CD14-positive monocyte (primary cell): Measurements from ENCODE around the gene COL4A4. TPM values are rescaled to one million over a fixed set of nuclear protein-coding genes. Genes with fewer than 3 reads are reported as not detected.

Source experiments
- DNase-seq, 3 donors: peaks; one replicate each; pipeline ENCODE4 v3.0.0-alpha.2; 2011 to 2022
- H2AFZ ChIP-seq: 2 replicates; pipeline ENCODE4 v1.6.0; 2012; ENCODE audit warnings: mild to moderate bottlenecking, low read depth, low read length, inconsistent platforms; ENCODE audit not compliant: insufficient read depth, poor library complexity, severe bottlenecking
- H3K27ac ChIP-seq, 2 donors: 1 replicate in 1 of 2; 2 replicates in 1 of 2; pipeline ENCODE4 v1.5.1; 2012 to 2013; ENCODE audit warnings: low read length in 2 of 2, control low read depth in 1 of 2, inconsistent platforms in 1 of 2, low read depth in 1 of 2, mild to moderate bottlenecking in 1 of 2
- H3K27me3 ChIP-seq, 2 donors: one replicate each; pipeline versions ENCODE4 v1.6.0 to v1.6.1; 2011 to 2013; ENCODE audit warnings: low read length in 2 of 2; ENCODE audit not compliant: control insufficient read depth in 2 of 2, insufficient read depth in 2 of 2
- H3K36me3 ChIP-seq, 2 donors: replicated peaks in 1 of 2; 1 replicate in 1 of 2; 2 replicates in 1 of 2; pipeline versions ENCODE4 v1.5.1 to v1.6.1; 2012 to 2013; ENCODE audit warnings: low read length in 2 of 2, control low read depth in 1 of 2, inconsistent platforms in 1 of 2, mild to moderate bottlenecking in 1 of 2; ENCODE audit not compliant: insufficient read depth in 2 of 2, control insufficient read depth in 1 of 2
- H3K4me1 ChIP-seq, 2 donors: 1 replicate in 1 of 2; 2 replicates in 1 of 2; pipeline versions ENCODE4 v1.5.1 to v1.6.1; 2012 to 2013; ENCODE audit warnings: low read length in 2 of 2, control low read depth in 1 of 2, inconsistent platforms in 1 of 2, mild to moderate bottlenecking in 1 of 2, moderate library complexity in 1 of 2; ENCODE audit not compliant: insufficient read depth in 2 of 2, control insufficient read depth in 1 of 2
- H3K4me2 ChIP-seq: replicated peaks from 2 replicates; pipeline ENCODE3; 2012; ENCODE audit warnings: low read length, moderate library complexity, mild to moderate bottlenecking; ENCODE audit not compliant: poor library complexity, severe bottlenecking; ENCODE audit errors: extremely low read depth
- H3K4me3 ChIP-seq, 3 experiments: fragments of 200-600 bp in 1 of 3; sonication (generic) in 1 of 3; replicated peaks in 1 of 3; 1 replicate in 2 of 3; 2 replicates in 1 of 3; pipeline ENCODE4 v1.5.1; 2011 to 2013; ENCODE audit warnings: low read length in 3 of 3, mild to moderate bottlenecking in 3 of 3, control low read depth in 2 of 3, low read depth in 2 of 3, inconsistent platforms in 1 of 3, moderate library complexity in 1 of 3
- H3K79me2 ChIP-seq: 2 replicates; pipeline ENCODE4 v1.6.0; 2012; ENCODE audit warnings: mild to moderate bottlenecking, control low read depth, inconsistent platforms, low read length, moderate library complexity; ENCODE audit not compliant: insufficient read depth
- H3K9ac ChIP-seq: 2 replicates; pipeline ENCODE4 v1.6.0; 2017; ENCODE audit warnings: low read length, mild to moderate bottlenecking; ENCODE audit not compliant: insufficient read depth, poor library complexity, severe bottlenecking
- H3K9me3 ChIP-seq, 2 donors: replicated peaks in 1 of 2; 1 replicate in 1 of 2; 2 replicates in 1 of 2; pipeline versions ENCODE4 v1.5.1 to v1.6.1; 2012 to 2013; ENCODE audit warnings: low read length in 2 of 2, control low read depth in 1 of 2; ENCODE audit not compliant: control insufficient read depth in 1 of 2, insufficient read depth in 1 of 2
- H4K20me1 ChIP-seq: 2 replicates; pipeline ENCODE4 v1.6.0; 2012; ENCODE audit warnings: mild to moderate bottlenecking, low read length, control low read depth, moderate library complexity; ENCODE audit not compliant: insufficient read depth
- H3K27ac Mint-ChIP-seq, 7 donors: one replicate each; pipeline ENCODE4 v1.8.0; 2020; ENCODE audit warnings: mild to moderate bottlenecking in 7 of 7, mixed read lengths in 7 of 7, moderate library complexity in 6 of 7, inconsistent platforms in 2 of 7
- H3K27me3 Mint-ChIP-seq, 3 donors: one replicate each; pipeline ENCODE4 v1.8.0; 2021 to 2022; ENCODE audit warnings: low read depth in 3 of 3, mild to moderate bottlenecking in 3 of 3, mixed read lengths in 3 of 3, moderate library complexity in 3 of 3, inconsistent platforms in 1 of 3
- H3K36me3 Mint-ChIP-seq, 2 donors: one replicate each; pipeline ENCODE4 v1.8.0; 2020; ENCODE audit warnings: mixed read lengths in 2 of 2, inconsistent platforms in 1 of 2, mild to moderate bottlenecking in 1 of 2
- H3K4me1 Mint-ChIP-seq: one replicate; pipeline ENCODE4 v1.8.0; 2020; ENCODE audit warnings: mild to moderate bottlenecking, mixed read lengths
- H3K4me3 Mint-ChIP-seq, 2 donors: one replicate each; pipeline ENCODE4 v1.8.0; 2020; ENCODE audit warnings: mild to moderate bottlenecking in 2 of 2, mixed read lengths in 2 of 2, moderate library complexity in 1 of 2
- H3K9me3 Mint-ChIP-seq, 7 donors: one replicate each; pipeline ENCODE4 v1.8.0; 2020 to 2022; ENCODE audit warnings: mixed read lengths in 7 of 7, mild to moderate bottlenecking in 6 of 7, moderate library complexity in 6 of 7, inconsistent platforms in 2 of 7
- WGBS: methylation state at CpG from one replicate; pipeline ENCODE4 v1.1.5; 2013; ENCODE audit warnings: missing lambda C conversion rate; ENCODE audit not compliant: insufficient coverage; 5-methylcytosine and 5-hydroxymethylcytosine counted together
- intact Hi-C, 2 donors: fragments of 100-400 bp; cut with micrococcal nuclease; formaldehyde crosslinking; loops; one replicate each; pipeline versions ENCODE4 v1.15.0 to v1.15.1; 2023
- polyA plus RNA-seq, 3 donors: library from polyadenylated mRNA; depleted of rRNA in 1 of 3; unstranded in 2 of 3; stranded (reverse) in 1 of 3; fragments of 300-500 nt in 2 of 3; fragments of >200 nt in 1 of 3; fragmentation: Illumina TruSeq in 2 of 3; gene quantifications; 1 replicate in 2 of 3; 2 replicates in 1 of 3; pipeline ENCODE4 v1.2.3, GENCODE V29; 2012 to 2021
- TF ChIP-seq, protein P1 (sequence below): fragments of 200-600 bp; IDR thresholded peaks from one replicate; pipeline ENCODE4 v1.8.0; 2022; ENCODE audit warnings: antibody characterized with exemption, mild to moderate bottlenecking

Gene COL4A4
- polyA plus RNA-seq, 3 donors: 0.03 TPM; not detected in 2

DNA sequence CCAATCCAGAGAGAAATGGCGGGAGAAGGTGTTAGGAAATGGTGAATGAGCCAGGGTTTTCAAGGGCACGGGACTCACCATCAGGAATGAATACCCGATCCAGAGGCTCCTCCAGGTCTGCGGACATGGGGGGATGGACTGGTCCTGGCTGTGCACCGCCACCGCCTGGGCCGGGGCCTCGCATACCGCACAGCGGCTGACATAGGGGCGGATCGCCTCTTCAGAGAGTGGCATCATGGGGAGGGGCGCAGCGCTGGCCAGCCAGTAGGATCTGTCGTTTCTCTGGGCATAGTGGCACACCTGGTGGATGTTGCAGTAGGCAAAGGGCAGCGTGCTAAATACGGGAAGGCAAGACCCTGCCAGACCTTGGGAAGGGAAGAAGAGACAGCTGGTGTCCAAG, 156.1 kb downstream of the COL4A4 start:
- no peaks in the 10 kb centered on the region for H3K27me3 ChIP-seq
- no peaks in the 10 kb centered on the region for H3K36me3 ChIP-seq
- H3K9me3 Mint-ChIP-seq: peaks cover 0 to 6% (median 0%) of the 10 kb centered on the region in 7 donors
- no peak overlapping the region for H3K27ac Mint-ChIP-seq
- H3K4me3 Mint-ChIP-seq: no peak overlapping the region
- H4K20me1 ChIP-seq: no peaks in the 10 kb centered on the region
- no peaks in the 10 kb centered on the region for H3K4me1 Mint-ChIP-seq
- H3K4me2 ChIP-seq: no peak overlapping the region
- no peak overlapping the region for H3K27ac ChIP-seq
- H3K4me1 ChIP-seq: no peaks in the 10 kb centered on the region
- no peaks in the 10 kb centered on the region for H3K36me3 Mint-ChIP-seq
- no peaks in the 10 kb centered on the region for H3K9me3 ChIP-seq
- H2AFZ ChIP-seq: no peak overlapping the region
- H3K27me3 Mint-ChIP-seq: peaks cover 4 to 7% (median 6%) of the 10 kb centered on the region in 3 donors
- no peaks in the 10 kb centered on the region for H3K79me2 ChIP-seq
- WGBS: 97% methylated on average over 17 of the region's 17 CpGs
- no peak for DNase-seq
- H3K4me3 ChIP-seq: no peak overlapping the region
- TF ChIP-seq, protein P1, sequence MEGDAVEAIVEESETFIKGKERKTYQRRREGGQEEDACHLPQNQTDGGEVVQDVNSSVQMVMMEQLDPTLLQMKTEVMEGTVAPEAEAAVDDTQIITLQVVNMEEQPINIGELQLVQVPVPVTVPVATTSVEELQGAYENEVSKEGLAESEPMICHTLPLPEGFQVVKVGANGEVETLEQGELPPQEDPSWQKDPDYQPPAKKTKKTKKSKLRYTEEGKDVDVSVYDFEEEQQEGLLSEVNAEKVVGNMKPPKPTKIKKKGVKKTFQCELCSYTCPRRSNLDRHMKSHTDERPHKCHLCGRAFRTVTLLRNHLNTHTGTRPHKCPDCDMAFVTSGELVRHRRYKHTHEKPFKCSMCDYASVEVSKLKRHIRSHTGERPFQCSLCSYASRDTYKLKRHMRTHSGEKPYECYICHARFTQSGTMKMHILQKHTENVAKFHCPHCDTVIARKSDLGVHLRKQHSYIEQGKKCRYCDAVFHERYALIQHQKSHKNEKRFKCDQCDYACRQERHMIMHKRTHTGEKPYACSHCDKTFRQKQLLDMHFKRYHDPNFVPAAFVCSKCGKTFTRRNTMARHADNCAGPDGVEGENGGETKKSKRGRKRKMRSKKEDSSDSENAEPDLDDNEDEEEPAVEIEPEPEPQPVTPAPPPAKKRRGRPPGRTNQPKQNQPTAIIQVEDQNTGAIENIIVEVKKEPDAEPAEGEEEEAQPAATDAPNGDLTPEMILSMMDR: no peak
- H3K9ac ChIP-seq: no peak overlapping the region
- intact Hi-C loops: no loop called here

DNA sequence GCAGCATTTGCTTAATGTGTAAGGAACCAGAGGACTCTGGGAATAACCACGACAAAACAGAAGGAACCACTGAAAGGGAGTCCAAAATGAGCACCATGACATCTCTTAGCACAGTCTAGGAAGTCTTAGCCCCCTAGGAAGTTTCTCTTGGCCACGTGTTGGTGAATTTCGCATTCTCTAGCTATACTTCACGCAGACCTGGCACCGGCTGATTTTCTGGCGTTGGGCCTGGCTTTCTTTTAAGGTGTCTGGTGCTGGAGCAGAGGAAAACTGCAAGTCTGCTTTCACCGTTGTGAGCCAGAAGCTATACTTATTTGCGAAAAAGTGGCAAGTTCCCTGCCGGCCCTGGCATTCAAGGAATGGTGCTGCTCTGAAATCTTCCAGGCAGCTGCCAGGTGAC, 156.9 kb downstream of the COL4A4 start:
- no peak overlapping the region for H2AFZ ChIP-seq
- H3K9ac ChIP-seq: no peak overlapping the region
- H3K4me3 ChIP-seq: no peak overlapping the region
- no peak overlapping the region for H3K27ac Mint-ChIP-seq
- intact Hi-C loops: no loop called here
- H3K36me3 ChIP-seq: no peaks in the 10 kb centered on the region
- TF ChIP-seq, protein P1: no peak
- peaks cover 0 to 3% of the 10 kb centered on the region in 2 donors for H3K36me3 Mint-ChIP-seq
- peaks cover 0 to 6% (median 0%) of the 10 kb centered on the region in 7 donors for H3K9me3 Mint-ChIP-seq
- 88% methylated on average over 7 of the region's 9 CpGs for WGBS
- H3K79me2 ChIP-seq: no peaks in the 10 kb centered on the region
- H4K20me1 ChIP-seq: no peaks in the 10 kb centered on the region
- no peaks in the 10 kb centered on the region for H3K27me3 ChIP-seq
- H3K4me3 Mint-ChIP-seq: no peak overlapping the region
- peaks cover 4 to 7% (median 6%) of the 10 kb centered on the region in 3 donors for H3K27me3 Mint-ChIP-seq
- DNase-seq: no peak
- no peaks in the 10 kb centered on the region for H3K9me3 ChIP-seq
- no peak overlapping the region for H3K4me2 ChIP-seq
- no peak overlapping the region for H3K27ac ChIP-seq
- no peaks in the 10 kb centered on the region for H3K4me1 Mint-ChIP-seq
- H3K4me1 ChIP-seq: no peaks in the 10 kb centered on the region
